Muscle layer of duodenum (tissue), 2 donors: ENCODE results near the gene KIF13A.
"Not testable (repeated sequence)": the region's sequence is repeated elsewhere in the genome, so short reads cannot be mapped to it uniquely, and the experiment has no call there.

Experiments
- H3K27ac ChIP-seq: one replicate; pipeline ENCODE4 v1.7.0; 2013; ENCODE audit warnings: mild to moderate bottlenecking, low read length
- H3K27me3 ChIP-seq: one replicate; pipeline ENCODE4 v1.7.0; 2013; ENCODE audit warnings: low read depth, mild to moderate bottlenecking, control low read depth, low read length
- H3K36me3 ChIP-seq, 2 donors: one replicate each; pipeline ENCODE4 v1.7.0; 2013; ENCODE audit warnings: low read length in 2 of 2, control low read depth in 1 of 2, mild to moderate bottlenecking in 1 of 2; ENCODE audit not compliant: insufficient read depth in 2 of 2, control insufficient read depth in 1 of 2
- H3K4me1 ChIP-seq, 2 donors: one replicate each; pipeline ENCODE4 v1.7.0; 2013; ENCODE audit warnings: low read length in 2 of 2, mild to moderate bottlenecking in 2 of 2, control low read depth in 1 of 2, moderate library complexity in 1 of 2; ENCODE audit not compliant: insufficient read depth in 2 of 2, control insufficient read depth in 1 of 2
- H3K4me3 ChIP-seq, 2 donors: one replicate each; pipeline ENCODE4 v1.7.0; 2013; ENCODE audit warnings: low read length in 2 of 2, low read depth in 1 of 2, mild to moderate bottlenecking in 1 of 2
- H3K9me3 ChIP-seq, 2 donors: one replicate each; pipeline ENCODE4 v1.7.0; 2013; ENCODE audit warnings: low read length in 2 of 2, control low read depth in 1 of 2, mild to moderate bottlenecking in 1 of 2; ENCODE audit not compliant: control insufficient read depth in 1 of 2
- donor health status: healthy.

Gene KIF13A

GRCh38 chr6:17980329-17980728 lies 7.1 kb downstream of the KIF13A start:
- Histone ChIP-seq H3K27me3 (no peaks in the 10 kb centered on the region), H3K27ac (peak overlapping the region; percentile 1), H3K4me1 (peaks cover 0 to 17% of the 10 kb centered on the region in 2 donors), H3K9me3 (no peaks in the 10 kb centered on the region), H3K36me3 (peaks cover 0 to 3% of the 10 kb centered on the region in 2 donors), H3K4me3 (no peak overlapping the region)

- Histone ChIP-seq H3K36me3 (peaks cover 0 to 3% of the 10 kb centered on the region in 2 donors), H3K27me3 (no peaks in the 10 kb centered on the region), H3K4me3 (no peak overlapping the region), H3K9me3 (no peaks in the 10 kb centered on the region), H3K27ac (no peak overlapping the region), H3K4me1 (peaks cover 0 to 14% of the 10 kb centered on the region in 2 donors)
Observed at GRCh38 chr6:17979479-17979878, 8.0 kb downstream of the KIF13A start.

GRCh38 chr6:17976258-17976657 lies 11.2 kb downstream of the KIF13A start:
- peaks cover 20 to 26% of the 10 kb centered on the region in 2 donors for H3K4me1 ChIP-seq
- H3K27ac ChIP-seq: not testable (repeated sequence)

GRCh38 chr6:17974570-17975368 lies 12.7 kb downstream of the KIF13A start:
- Histone ChIP-seq H3K27ac (no peak overlapping the region), H3K36me3 (no peaks in the 10 kb centered on the region), H3K4me3 (no peak overlapping the region), H3K4me1 (peaks cover 20 to 24% of the 10 kb centered on the region in 2 donors), H3K27me3 (no peaks in the 10 kb centered on the region), H3K9me3 (no peaks in the 10 kb centered on the region)

More at GRCh38 chr6:17976258-17976657, 11.2 kb downstream of the KIF13A start:
- not testable (repeated sequence) for H3K36me3 ChIP-seq, H3K27me3 ChIP-seq, H3K9me3 ChIP-seq, H3K4me3 ChIP-seq

- no peak overlapping the region for H3K27ac ChIP-seq
- H3K27me3 ChIP-seq: no peaks in the 10 kb centered on the region
- H3K36me3 ChIP-seq: no peaks in the 10 kb centered on the region
- H3K4me1 ChIP-seq: peaks cover 20 to 34% of the 10 kb centered on the region in 2 donors
- peak overlapping the region in 1 of 2 donors; percentile 5 for H3K4me3 ChIP-seq
- no peaks in the 10 kb centered on the region for H3K9me3 ChIP-seq
Observed at GRCh38 chr6:17972978-17973622, 14.3 kb downstream of the KIF13A start.

- no peak overlapping the region for H3K4me3 ChIP-seq
- H3K27ac ChIP-seq: no peak overlapping the region
- no peaks in the 10 kb centered on the region for H3K9me3 ChIP-seq
- H3K4me1 ChIP-seq: peaks cover 20 to 36% of the 10 kb centered on the region in 2 donors
- H3K27me3 ChIP-seq: no peaks in the 10 kb centered on the region
- H3K36me3 ChIP-seq: no peaks in the 10 kb centered on the region
Observed at GRCh38 chr6:17972074-17972952, 15.1 kb downstream of the KIF13A start.

- Histone ChIP-seq H3K36me3 (no peaks in the 10 kb centered on the region), H3K4me1 (peaks cover 20 to 36% of the 10 kb centered on the region in 2 donors), H3K9me3 (no peaks in the 10 kb centered on the region), H3K27me3 (no peaks in the 10 kb centered on the region), H3K27ac (no peak overlapping the region), H3K4me3 (no peak overlapping the region)
Observed at GRCh38 chr6:17971128-17972073, 16.0 kb downstream of the KIF13A start.

GRCh38 chr6:17968876-17969275 lies 18.6 kb downstream of the KIF13A start:
- Histone ChIP-seq H3K4me3 (no peak overlapping the region), H3K27me3 (no peaks in the 10 kb centered on the region), H3K4me1 (peaks cover 20 to 38% of the 10 kb centered on the region in 2 donors), H3K36me3 (no peaks in the 10 kb centered on the region), H3K9me3 (no peaks in the 10 kb centered on the region), H3K27ac (no peak overlapping the region)

- H3K4me1 ChIP-seq: peaks cover 11 to 29% of the 10 kb centered on the region in 2 donors
- H3K36me3 ChIP-seq: no peaks in the 10 kb centered on the region
- H3K9me3 ChIP-seq: no peaks in the 10 kb centered on the region
- H3K27me3 ChIP-seq: no peaks in the 10 kb centered on the region
- no peak overlapping the region for H3K27ac ChIP-seq
- no peak overlapping the region for H3K4me3 ChIP-seq
Observed at GRCh38 chr6:17967668-17968518, 19.5 kb downstream of the KIF13A start.

- peak overlapping the region; percentile 0 for H3K27ac ChIP-seq
- no peaks in the 10 kb centered on the region for H3K27me3 ChIP-seq
- peaks cover 0 to 31% of the 10 kb centered on the region in 2 donors for H3K4me1 ChIP-seq
- no peaks in the 10 kb centered on the region for H3K36me3 ChIP-seq
- no peaks in the 10 kb centered on the region for H3K9me3 ChIP-seq
- no peak overlapping the region for H3K4me3 ChIP-seq
Observed at GRCh38 chr6:17966451-17966850, 21.0 kb downstream of the KIF13A start.
